Measurements from ENCODE around the gene FGFBP2.

DNA sequence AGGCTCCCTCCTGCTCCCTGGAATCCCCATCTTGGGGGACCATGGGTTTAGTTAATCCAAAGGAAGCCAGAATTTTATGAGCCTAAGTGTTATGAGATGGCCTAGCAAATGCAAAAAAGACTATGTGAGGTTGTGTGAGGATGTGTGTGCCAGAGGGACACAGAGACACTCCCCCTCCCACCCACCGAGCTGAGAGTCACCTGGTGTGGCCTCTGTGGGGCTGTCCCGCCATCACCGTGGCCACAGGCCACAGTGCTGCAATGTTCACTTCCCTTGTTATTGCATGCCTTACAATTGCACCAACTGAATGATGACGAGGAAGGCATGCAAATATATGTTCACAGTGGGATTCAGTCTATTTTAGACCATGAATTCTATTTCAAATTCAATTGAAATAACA is 601 bp upstream of the FGFBP2 start:
- TF ChIP-seq, protein P1, sequence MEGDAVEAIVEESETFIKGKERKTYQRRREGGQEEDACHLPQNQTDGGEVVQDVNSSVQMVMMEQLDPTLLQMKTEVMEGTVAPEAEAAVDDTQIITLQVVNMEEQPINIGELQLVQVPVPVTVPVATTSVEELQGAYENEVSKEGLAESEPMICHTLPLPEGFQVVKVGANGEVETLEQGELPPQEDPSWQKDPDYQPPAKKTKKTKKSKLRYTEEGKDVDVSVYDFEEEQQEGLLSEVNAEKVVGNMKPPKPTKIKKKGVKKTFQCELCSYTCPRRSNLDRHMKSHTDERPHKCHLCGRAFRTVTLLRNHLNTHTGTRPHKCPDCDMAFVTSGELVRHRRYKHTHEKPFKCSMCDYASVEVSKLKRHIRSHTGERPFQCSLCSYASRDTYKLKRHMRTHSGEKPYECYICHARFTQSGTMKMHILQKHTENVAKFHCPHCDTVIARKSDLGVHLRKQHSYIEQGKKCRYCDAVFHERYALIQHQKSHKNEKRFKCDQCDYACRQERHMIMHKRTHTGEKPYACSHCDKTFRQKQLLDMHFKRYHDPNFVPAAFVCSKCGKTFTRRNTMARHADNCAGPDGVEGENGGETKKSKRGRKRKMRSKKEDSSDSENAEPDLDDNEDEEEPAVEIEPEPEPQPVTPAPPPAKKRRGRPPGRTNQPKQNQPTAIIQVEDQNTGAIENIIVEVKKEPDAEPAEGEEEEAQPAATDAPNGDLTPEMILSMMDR (IDR thresholded peaks at IDR 0.05) = no peak
- TF ChIP-seq POLR2A (IDR thresholded peaks at IDR 0.05) = no peak
